H1 (cell line): ENCODE results near the gene GCC1. TPM values are rescaled to one million over a fixed set of nuclear protein-coding genes. Genes with fewer than 3 reads are reported as not detected.

Experiments used
- CTCF ChIA-PET: fragments of 300-600 bp; sonication (Branson Sonifier 250); formaldehyde crosslinking; loops from one replicate; lab custom pipeline; 2021; ENCODE audit not compliant: partially characterized antibody; lab: Charles Lee
- POLR2A ChIA-PET: fragments of 300-600 bp; sonication (Branson Sonifier 250); formaldehyde crosslinking; loops from one replicate; lab custom pipeline; 2021; ENCODE audit warnings: inconsistent platforms; ENCODE audit not compliant: partially characterized antibody; lab: Charles Lee
- DNase-seq, 2 experiments: peaks; one replicate each; pipeline versions ENCODE4 v3.0.0 to v3.0.0-alpha.2; 2010 to 2022; ENCODE audit warnings: low spot score in 2 of 2, low read depth in 1 of 2, mixed read lengths in 1 of 2
- FAIRE-seq: peaks from 2 replicates; lab custom pipeline; 2011; peaks lifted over from hg19 to GRCh38; lab: Jason Lieb, UNC
- H2AFZ ChIP-seq: 2 replicates; pipeline ENCODE4 v1.8.1; 2012; ENCODE audit warnings: low read length, inconsistent platforms
- H2AK5ac ChIP-seq: 2 replicates; pipeline ENCODE4 v1.6.1; 2013; ENCODE audit warnings: low read depth, low read length
- H2BK120ac ChIP-seq: replicated peaks from 2 replicates; pipeline ENCODE3; 2013; ENCODE audit warnings: low read depth, low read length, inconsistent platforms
- H2BK12ac ChIP-seq: 2 replicates; pipeline ENCODE4 v1.6.1; 2013; ENCODE audit warnings: low read depth, low read length
- H2BK15ac ChIP-seq: 2 replicates; pipeline ENCODE4 v1.6.1; 2013; ENCODE audit warnings: low read length
- H2BK20ac ChIP-seq: 2 replicates; pipeline ENCODE4 v1.6.1; 2013; ENCODE audit warnings: low read length
- H2BK5ac ChIP-seq: 2 replicates; pipeline ENCODE4 v1.6.1; 2013; ENCODE audit warnings: low read depth, low read length
- H3K14ac ChIP-seq: 2 replicates; pipeline ENCODE4 v1.6.1; 2013; ENCODE audit warnings: inconsistent platforms; ENCODE audit not compliant: insufficient read length
- H3K18ac ChIP-seq: 2 replicates; pipeline ENCODE4 v1.6.1; 2013; ENCODE audit warnings: low read length; ENCODE audit errors: extremely low read depth
- H3K23ac ChIP-seq: 2 replicates; pipeline ENCODE4 v1.6.1; 2013; ENCODE audit warnings: inconsistent platforms; ENCODE audit not compliant: insufficient read length
- H3K23me2 ChIP-seq: 2 replicates; pipeline ENCODE4 v1.6.1; 2013; ENCODE audit warnings: low read depth, low read length
- H3K27ac ChIP-seq: 2 replicates; pipeline ENCODE4 v1.6.1; 2011; ENCODE audit warnings: low read depth, low read length, inconsistent platforms
- H3K27me3 ChIP-seq, 4 experiments: replicated peaks in 1 of 4; 1 replicate in 1 of 4; 2 replicates in 3 of 4; pipeline versions ENCODE4 v1.6.1 to v1.8.1; 2011 to 2013; ENCODE audit warnings: low read length in 3 of 4, mild to moderate bottlenecking in 3 of 4, inconsistent platforms in 2 of 4, mixed read lengths in 2 of 4, moderate library complexity in 1 of 4; ENCODE audit not compliant: control insufficient read depth in 3 of 4, insufficient read depth in 3 of 4; ENCODE audit errors: extremely low read depth in 1 of 4
- H3K36me3 ChIP-seq, 4 experiments: 2 replicates each; pipeline versions ENCODE4 v1.6.1 to v1.8.1; 2011 to 2013; ENCODE audit warnings: mild to moderate bottlenecking in 4 of 4, low read length in 3 of 4, moderate library complexity in 2 of 4, control low read depth in 1 of 4, inconsistent platforms in 1 of 4; ENCODE audit not compliant: insufficient read depth in 4 of 4, control insufficient read depth in 2 of 4
- H3K4ac ChIP-seq: replicated peaks from 2 replicates; pipeline ENCODE3; 2013; ENCODE audit warnings: low read length, low read depth, mixed read lengths, inconsistent platforms; ENCODE audit not compliant: insufficient read length
- H3K4me1 ChIP-seq, 4 experiments: replicated peaks in 1 of 4; 1 replicate in 1 of 4; 2 replicates in 3 of 4; pipeline versions ENCODE4 v1.6.1 to v1.8.1; 2011 to 2013; ENCODE audit warnings: low read length in 3 of 4, inconsistent platforms in 2 of 4, mixed read lengths in 1 of 4; ENCODE audit not compliant: insufficient read depth in 4 of 4, control insufficient read depth in 3 of 4
- H3K4me2 ChIP-seq, 2 experiments: 2 replicates each; pipeline versions ENCODE4 v1.6.1 to v1.8.1; 2011 to 2013; ENCODE audit warnings: low read depth in 2 of 2, low read length in 2 of 2, control low read depth in 1 of 2, inconsistent platforms in 1 of 2, mild to moderate bottlenecking in 1 of 2; ENCODE audit not compliant: insufficient read depth in 1 of 2
- H3K4me3 ChIP-seq, 4 experiments: fragments of 200-600, 300-600 bp in 1 of 4; sonication (generic), shearing (Covaris generic), sonication (Bioruptor Twin) in 1 of 4; 2 replicates each; pipeline versions ENCODE4 v1.5.1 to v1.8.1; 2011 to 2016; ENCODE audit warnings: low read length in 4 of 4, low read depth in 3 of 4, control low read depth in 2 of 4, inconsistent platforms in 2 of 4, mild to moderate bottlenecking in 2 of 4, mixed read lengths in 1 of 4, moderate library complexity in 1 of 4; ENCODE audit not compliant: insufficient read depth in 2 of 4; ENCODE audit errors: extremely low read depth in 1 of 4
- H3K56ac ChIP-seq: replicated peaks from 2 replicates; pipeline ENCODE3; 2013; ENCODE audit warnings: low read depth, mild to moderate bottlenecking, mixed read lengths, low read length, inconsistent platforms; ENCODE audit not compliant: insufficient read length
- H3K79me1 ChIP-seq: 2 replicates; pipeline ENCODE4 v1.6.1; 2013; ENCODE audit warnings: low read depth, low read length, control low read depth
- H3K79me2 ChIP-seq, 2 experiments: 2 replicates each; pipeline versions ENCODE4 v1.6.1 to v1.8.1; 2012 to 2013; ENCODE audit warnings: low read length in 2 of 2, mild to moderate bottlenecking in 2 of 2, inconsistent platforms in 1 of 2; ENCODE audit not compliant: insufficient read depth in 2 of 2, control insufficient read depth in 1 of 2
- H3K9ac ChIP-seq, 4 experiments: replicated peaks in 1 of 4; 1 replicate in 1 of 4; 2 replicates in 3 of 4; pipeline versions ENCODE4 v1.6.1 to v1.8.1; 2011 to 2013; ENCODE audit warnings: low read depth in 3 of 4, low read length in 3 of 4, control low read depth in 2 of 4, mild to moderate bottlenecking in 2 of 4, moderate library complexity in 2 of 4, inconsistent platforms in 1 of 4; ENCODE audit errors: extremely low read depth in 1 of 4
- H3K9me3 ChIP-seq, 2 experiments: 2 replicates each; pipeline versions ENCODE4 v1.6.1 to v1.8.1; 2012 to 2013; ENCODE audit warnings: mild to moderate bottlenecking in 2 of 2, moderate library complexity in 2 of 2, control low read depth in 1 of 2, inconsistent platforms in 1 of 2, low read depth in 1 of 2, low read length in 1 of 2, mixed read lengths in 1 of 2; ENCODE audit not compliant: insufficient read depth in 2 of 2
- H4K20me1 ChIP-seq, 2 experiments: replicated peaks in 1 of 2; 2 replicates each; pipeline versions ENCODE3 to v1.8.1; 2011 to 2013; ENCODE audit warnings: inconsistent platforms in 2 of 2, low read length in 2 of 2, mild to moderate bottlenecking in 1 of 2; ENCODE audit not compliant: insufficient read depth in 2 of 2, control insufficient read depth in 1 of 2
- H4K5ac ChIP-seq: 2 replicates; pipeline ENCODE4 v1.6.1; 2013; ENCODE audit warnings: low read length, low read depth, mixed read lengths, inconsistent platforms; ENCODE audit not compliant: insufficient read length
- H4K8ac ChIP-seq: 2 replicates; pipeline ENCODE4 v1.8.0; 2013; ENCODE audit warnings: mild to moderate bottlenecking, moderate library complexity, low read length, inconsistent platforms; ENCODE audit not compliant: insufficient read depth; ENCODE audit errors: extremely low read depth
- H4K91ac ChIP-seq: replicated peaks from 2 replicates; pipeline ENCODE3; 2013; ENCODE audit warnings: low read length, mixed read lengths, inconsistent platforms; ENCODE audit not compliant: insufficient read length
- CBX8 ChIP-seq: fragments of 300-800, 300-1000 bp; sonication (generic); IDR thresholded peaks from 2 replicates; pipeline ENCODE4 v1.7.1; 2016; ENCODE audit warnings: low read depth, low read length, borderline replicate concordance
- JUND ChIP-seq: IDR thresholded peaks from 2 replicates; pipeline ENCODE4 v1.6.1; 2011; ENCODE audit warnings: mild to moderate bottlenecking, improper control_type of control experiment, low read length
- SP2 ChIP-seq: IDR thresholded peaks from 2 replicates; pipeline ENCODE4 v1.6.1; 2012; ENCODE audit warnings: mild to moderate bottlenecking, low read length, inconsistent platforms
- WGBS, 2 experiments: shearing (Covaris generic) in 1 of 2; methylation state at CpG; one replicate each; pipeline versions ENCODE4 v1.1.6 to v1.1.7; 2013 to 2015; ENCODE audit warnings: low lambda C conversion rate in 2 of 2, mixed read lengths in 2 of 2, inconsistent platforms in 1 of 2, low coverage in 1 of 2, missing lambda C conversion rate in 1 of 2; ENCODE audit not compliant: insufficient replicate concordance in 2 of 2, insufficient coverage in 1 of 2, insufficient read length in 1 of 2; ENCODE audit errors: extremely low coverage in 1 of 2, missing lambda C conversion rate in 1 of 2; 5-methylcytosine and 5-hydroxymethylcytosine counted together
- polyA plus RNA-seq, 7 experiments: library from polyadenylated mRNA; depleted of rRNA in 3 of 7; stranded (reverse) in 5 of 7; unstranded in 2 of 7; fragments of >200 nt in 5 of 7; fragments of 200-250 nt in 2 of 7; gene quantifications; 1 replicate in 5 of 7; 2 replicates in 1 of 7; 4 replicates in 1 of 7; pipeline versions ENCODE4 v1.2.1 to v1.2.3, GENCODE V29; 2011 to 2013; ENCODE audit warnings: missing spikeins in 2 of 7, mixed read lengths in 2 of 7
- total RNA-seq: library from RNA; stranded (reverse); fragmentation: NEBNext Ultra II Directional; extraction: Animal tissue kit (Norgen Biotek cat#: 25700); gene quantifications from 2 replicates; pipeline ENCODE4 v1.2.1, GENCODE V29; 2021
- TF ChIP-seq, protein P1 (sequence below): IDR thresholded peaks from 2 replicates; pipeline ENCODE4 v1.6.1; 2012; ENCODE audit warnings: inconsistent platforms

The GCC1 gene
- total and polyA plus RNA-seq, 2 of the 8 experiments (the other 6 are each of a cell fraction or from before 2014, with no cell fraction given): 3.3 to 15.0 TPM

DNA sequence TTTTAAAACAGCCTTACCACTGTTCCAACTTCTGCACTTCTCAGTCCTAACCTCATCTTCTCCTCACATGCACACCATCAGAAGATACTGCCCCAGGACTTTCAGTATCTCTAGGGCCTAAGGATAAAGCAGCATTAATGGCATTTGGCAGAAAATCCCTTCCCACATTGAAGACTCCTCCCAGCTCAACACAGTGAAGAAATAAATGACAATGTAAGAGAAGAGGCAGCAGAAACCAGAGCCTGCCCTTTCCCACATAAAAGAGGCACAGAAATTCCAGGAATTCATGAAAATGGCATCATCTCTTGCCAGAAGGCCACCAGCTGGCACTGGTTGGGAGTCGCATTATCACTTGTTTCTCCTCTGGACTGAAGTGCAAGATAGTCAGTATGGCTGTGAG, 3.7 kb downstream of the GCC1 start:
- Histone ChIP-seq H4K91ac (no peak overlapping the region), H2BK120ac (no peak overlapping the region), H3K4ac (no peak overlapping the region), H3K9me3 (no peaks in the 10 kb centered on the region), H3K27ac (no peak overlapping the region), H3K14ac (no peak overlapping the region), H2BK20ac (no peak overlapping the region), H3K36me3 (peaks cover 0 to 18% (median 6%) of the 10 kb centered on the region in 4 experiments; a peak in 4 of 8 replicates), H3K4me2 (no peak overlapping the region), H3K79me1 (peaks cover 11% of the 10 kb centered on the region; the same call in 1 of the 2 replicates), H2BK15ac (no peak overlapping the region), H2BK12ac (no peak overlapping the region), H3K4me3 (no peak overlapping the region), H2AFZ (no peak overlapping the region), H3K23me2 (peaks cover 7% of the 10 kb centered on the region), H4K20me1 (peaks cover 8 to 14% of the 10 kb centered on the region in 2 experiments), H4K5ac (no peak overlapping the region), H4K8ac (no peak overlapping the region), H3K27me3 (peaks cover 5 to 11% (median 10%) of the 10 kb centered on the region in 4 experiments), H3K4me1 (peaks cover 6 to 12% (median 7%) of the 10 kb centered on the region in 4 experiments), H3K23ac (no peak overlapping the region), H2AK5ac (no peak overlapping the region), H2BK5ac (no peak overlapping the region), H3K79me2 (peaks cover 0 to 19% of the 10 kb centered on the region in 2 experiments; a peak in 1 of 4 replicates), H3K18ac (no peak overlapping the region), H3K56ac (no peak overlapping the region), H3K9ac (no peak overlapping the region)
- FAIRE-seq: no peak
- CTCF ChIA-PET: interaction anchor here (0.9 to 2.1 kb wide), 8 partner anchors 8 to 77 kb away, joined by 3 to 7 read pairs (median 4); no protein-coding TSS in a partner anchor
- DNase-seq: no peak
- 100% methylated on average over 1 of the region's 1 CpG; no CpG with 5 or more reads in 1 of the 2 experiments for WGBS, 2 experiments
- TF ChIP-seq, protein P1, sequence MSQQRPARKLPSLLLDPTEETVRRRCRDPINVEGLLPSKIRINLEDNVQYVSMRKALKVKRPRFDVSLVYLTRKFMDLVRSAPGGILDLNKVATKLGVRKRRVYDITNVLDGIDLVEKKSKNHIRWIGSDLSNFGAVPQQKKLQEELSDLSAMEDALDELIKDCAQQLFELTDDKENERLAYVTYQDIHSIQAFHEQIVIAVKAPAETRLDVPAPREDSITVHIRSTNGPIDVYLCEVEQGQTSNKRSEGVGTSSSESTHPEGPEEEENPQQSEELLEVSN: no peak
- TF ChIP-seq JUND: no peak
- TF ChIP-seq SP2: no peak
- TF ChIP-seq CBX8: no peak
- POLR2A ChIA-PET: interaction anchor here (0.7 kb wide), 1 partner anchor 64 kb away, joined by 3 read pairs; no protein-coding TSS in a partner anchor
